ENCODE results near the gene HCK.

The HCK gene

GRCh38 chr20:32052090-32052777 lies at the start of gene HCK:
Gene HCK, plus strand, starts transcription at chr20:32052242.
- no peak for DNase-seq (ENCODE audit: low read depth)

- no peak for DNase-seq (ENCODE audit: low read depth)
These were observed 48.7 kb upstream of the HCK start for GRCh38 chr20:32003325-32003724.

- DNase-seq (ENCODE audit: low read depth) = no peak
These were observed 47.1 kb upstream of the HCK start for GRCh38 chr20:32004963-32005362.

GRCh38 chr20:32006053-32006452 lies 46.0 kb upstream of the HCK start:
- DNase-seq (ENCODE audit: low read depth) = no peak

- no peak for DNase-seq (ENCODE audit: low read depth)
These were observed 44.9 kb upstream of the HCK start for GRCh38 chr20:32006841-32007786.

GRCh38 chr20:32007787-32008616 lies 44.0 kb upstream of the HCK start:
- no peak for DNase-seq (ENCODE audit: low read depth)

GRCh38 chr20:32009564-32009963 lies 42.5 kb upstream of the HCK start:
- no peak for DNase-seq (ENCODE audit: low read depth)

GRCh38 chr20:32010101-32010500 lies 41.9 kb upstream of the HCK start, which contains the start of gene CCM2L:
Gene CCM2L, plus strand, starts transcription at chr20:32010438. Its CDS starts 17 bp downstream, at chr20:32010455.
- no peak for DNase-seq (ENCODE audit: low read depth)

- no peak for DNase-seq (ENCODE audit: low read depth)
These were observed 41.4 kb upstream of the HCK start for GRCh38 chr20:32010666-32011065.

- no peak for DNase-seq (ENCODE audit: low read depth)
These were observed 39.8 kb upstream of the HCK start for GRCh38 chr20:32012159-32012688.

- no peak for DNase-seq (ENCODE audit: low read depth)
These were observed 38.7 kb upstream of the HCK start for GRCh38 chr20:32013326-32013725.

- no peak for DNase-seq (ENCODE audit: low read depth)
These were observed 34.3 kb upstream of the HCK start for GRCh38 chr20:32017711-32018251.

GRCh38 chr20:32018269-32019155 lies 33.5 kb upstream of the HCK start:
- no peak for DNase-seq (ENCODE audit: low read depth)

GRCh38 chr20:32019156-32019510 lies 32.9 kb upstream of the HCK start:
- DNase-seq (ENCODE audit: low read depth) = no peak

GRCh38 chr20:32019563-32020463 lies 32.2 kb upstream of the HCK start:
- DNase-seq (ENCODE audit: low read depth) = no peak

- DNase-seq (ENCODE audit: low read depth) = no peak
These were observed 31.0 kb upstream of the HCK start for GRCh38 chr20:32021091-32021490.

GRCh38 chr20:32024683-32025295 lies 27.3 kb upstream of the HCK start:
- DNase-seq (ENCODE audit: low read depth) = no peak

GRCh38 chr20:32027643-32028042 lies 24.4 kb upstream of the HCK start:
- no peak for DNase-seq (ENCODE audit: low read depth)

- no peak for DNase-seq (ENCODE audit: low read depth)
These were observed 23.2 kb upstream of the HCK start for GRCh38 chr20:32028647-32029372.
